Measurements from ENCODE around the gene MARVELD1.

MARVELD1 gene

DNA sequence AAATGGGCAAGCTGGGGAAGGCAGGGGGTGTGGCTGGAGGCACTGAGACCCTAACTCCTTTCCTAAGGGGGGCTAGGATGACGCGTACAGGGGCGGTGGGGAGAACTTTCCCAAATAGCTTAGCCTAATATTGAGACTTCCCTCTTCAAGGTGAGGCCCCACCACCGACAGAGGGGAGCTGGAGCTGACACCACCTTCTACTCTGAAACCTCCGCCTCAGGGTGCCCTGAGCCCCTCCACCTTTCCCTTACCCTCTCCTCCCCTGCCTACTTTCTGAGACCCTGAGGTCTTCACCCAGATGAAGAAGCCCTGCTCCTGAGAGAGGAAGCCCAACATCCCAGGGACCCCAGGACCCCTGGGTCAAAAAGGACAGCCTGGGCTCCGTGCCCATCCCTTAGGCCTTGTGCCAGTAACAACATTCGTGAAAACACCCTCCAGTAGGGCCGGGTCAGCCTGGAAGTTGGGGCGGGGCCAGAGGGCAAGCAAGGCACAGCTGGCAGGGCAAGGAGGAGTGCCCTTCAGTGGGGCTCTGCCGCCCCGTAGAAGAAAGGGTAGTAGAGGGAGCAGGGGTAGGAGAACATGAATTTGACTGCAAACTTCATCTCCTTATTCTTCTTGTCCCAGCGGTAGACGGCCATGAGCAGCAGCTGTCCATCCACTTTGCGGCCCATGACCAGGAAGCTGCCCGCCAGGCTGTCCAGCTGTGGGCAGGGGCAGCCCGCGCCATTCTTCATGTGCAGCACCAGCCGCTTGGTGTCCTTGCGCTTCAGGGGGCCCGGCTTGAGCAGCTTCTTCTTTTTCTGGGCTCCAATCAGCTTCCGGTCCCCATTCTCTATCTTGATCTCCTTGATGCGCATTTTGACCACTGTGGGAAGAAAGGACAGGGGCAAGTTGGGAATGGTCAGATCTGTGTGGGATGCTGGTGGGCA is 53.7 kb downstream of the MARVELD1 start:
- Histone ChIP-seq H3K4me3 (ENCODE audit: low read depth, low read length, poor library complexity, severe bottlenecking) (no peak overlapping the region), H3K79me2 (ENCODE audit: insufficient read depth, low read length) (no peaks in the 10 kb centered on the region), H3K9me2 (ENCODE audit: low read depth, low read length) (no peaks in the 10 kb centered on the region), H3K27me3 (ENCODE audit: insufficient read depth, low read length) (no peaks in the 10 kb centered on the region), H3K9me3 (ENCODE audit: low read length) (no peaks in the 10 kb centered on the region), H3K36me3 (ENCODE audit: insufficient read depth, low read length) (no peaks in the 10 kb centered on the region), H2AFZ (ENCODE audit: low read length) (no peak overlapping the region), H3K4me1 (ENCODE audit: insufficient read depth, low read length, severe bottlenecking) (no peaks in the 10 kb centered on the region), H4K20me1 (ENCODE audit: insufficient read depth, low read length) (no peaks in the 10 kb centered on the region), H3K27ac (ENCODE audit: low read depth, low read length, poor library complexity, severe bottlenecking) (no peak overlapping the region), H3F3A (ENCODE audit: insufficient read depth, low read length) (no peaks in the 10 kb centered on the region), H3K9ac (ENCODE audit: low read length) (no peak overlapping the region), H3K4me2 (ENCODE audit: low read length) (no peak overlapping the region)
- TF ChIP-seq, protein P1, sequence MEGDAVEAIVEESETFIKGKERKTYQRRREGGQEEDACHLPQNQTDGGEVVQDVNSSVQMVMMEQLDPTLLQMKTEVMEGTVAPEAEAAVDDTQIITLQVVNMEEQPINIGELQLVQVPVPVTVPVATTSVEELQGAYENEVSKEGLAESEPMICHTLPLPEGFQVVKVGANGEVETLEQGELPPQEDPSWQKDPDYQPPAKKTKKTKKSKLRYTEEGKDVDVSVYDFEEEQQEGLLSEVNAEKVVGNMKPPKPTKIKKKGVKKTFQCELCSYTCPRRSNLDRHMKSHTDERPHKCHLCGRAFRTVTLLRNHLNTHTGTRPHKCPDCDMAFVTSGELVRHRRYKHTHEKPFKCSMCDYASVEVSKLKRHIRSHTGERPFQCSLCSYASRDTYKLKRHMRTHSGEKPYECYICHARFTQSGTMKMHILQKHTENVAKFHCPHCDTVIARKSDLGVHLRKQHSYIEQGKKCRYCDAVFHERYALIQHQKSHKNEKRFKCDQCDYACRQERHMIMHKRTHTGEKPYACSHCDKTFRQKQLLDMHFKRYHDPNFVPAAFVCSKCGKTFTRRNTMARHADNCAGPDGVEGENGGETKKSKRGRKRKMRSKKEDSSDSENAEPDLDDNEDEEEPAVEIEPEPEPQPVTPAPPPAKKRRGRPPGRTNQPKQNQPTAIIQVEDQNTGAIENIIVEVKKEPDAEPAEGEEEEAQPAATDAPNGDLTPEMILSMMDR (IDR thresholded peaks at IDR 0.05; ENCODE audit: low read length) = no peak
- no peak for TF ChIP-seq EZH2 (IDR thresholded peaks at IDR 0.05; ENCODE audit: borderline replicate concordance, low read length)
